SK-N-SH (cell line): ENCODE results near the gene TGM3. TPM values are rescaled to one million over a fixed set of nuclear protein-coding genes. Genes with fewer than 3 reads are reported as not detected.

Experiments
- CTCF ChIA-PET: fragments of 300-600, 350-600 bp; formaldehyde crosslinking; extraction: SDS; loops from one replicate; lab custom pipeline; 2021; lab: Yijun Ruan, JAX
- POLR2A ChIA-PET: fragments of 350-600 bp; sonication (Branson Sonifier 250); formaldehyde crosslinking; extraction: SDS; loops from one replicate; lab custom pipeline; 2020; ENCODE audit warnings: antibody characterized with exemption, inconsistent platforms; lab: Yijun Ruan, JAX
- DNase-seq: peaks from one replicate; pipeline ENCODE4 v3.0.0; 2012
- H2AFZ ChIP-seq: fragments of 200-600 bp; sonication (generic); 2 replicates; pipeline ENCODE4 v1.8.1; 2016; ENCODE audit warnings: antibody characterized with exemption, mild to moderate bottlenecking, low read depth
- H3F3A ChIP-seq: fragments of 200-600 bp; sonication (generic); replicated peaks from 2 replicates; pipeline ENCODE3; 2016; ENCODE audit warnings: antibody characterized with exemption, mild to moderate bottlenecking; ENCODE audit not compliant: insufficient read depth
- H3K27ac ChIP-seq, 2 experiments: fragments of 200-500 bp in 1 of 2; fragments of 200-600 bp in 1 of 2; sonication (Bioruptor generic) in 1 of 2; sonication (generic), shearing (Covaris generic) in 1 of 2; 2 replicates each; pipeline versions ENCODE4 v1.5.1 to v1.6.1; 2014 to 2016; ENCODE audit warnings: low read depth in 2 of 2, inconsistent platforms in 1 of 2, low read length in 1 of 2, mild to moderate bottlenecking in 1 of 2, mixed read lengths in 1 of 2
- H3K27me3 ChIP-seq: fragments of 200-600 bp; sonication (generic), shearing (Covaris generic); 2 replicates; pipeline ENCODE4 v1.6.1; 2016; ENCODE audit warnings: mixed run types; ENCODE audit not compliant: insufficient read depth
- H3K36me3 ChIP-seq, 2 experiments: fragments of 200-500 bp in 1 of 2; fragments of 200-600 bp in 1 of 2; sonication (Bioruptor generic) in 1 of 2; sonication (generic) in 1 of 2; replicated peaks in 1 of 2; 2 replicates each; pipeline versions ENCODE3 to v1.5.1; 2014 to 2016; ENCODE audit warnings: low read length in 1 of 2, mild to moderate bottlenecking in 1 of 2; ENCODE audit not compliant: insufficient read depth in 2 of 2, control insufficient read depth in 1 of 2
- H3K4me1 ChIP-seq, 2 experiments: fragments of 200-500 bp in 1 of 2; fragments of 200-600 bp in 1 of 2; sonication (Bioruptor generic) in 1 of 2; sonication (generic), shearing (Covaris generic) in 1 of 2; 2 replicates each; pipeline versions ENCODE4 v1.5.1 to v1.6.1; 2014 to 2016; ENCODE audit warnings: low read depth in 1 of 2, low read length in 1 of 2, mixed run types in 1 of 2; ENCODE audit not compliant: insufficient read depth in 2 of 2, control insufficient read depth in 1 of 2
- H3K4me2 ChIP-seq: fragments of 200-600 bp; sonication (generic), shearing (Covaris generic); 2 replicates; pipeline ENCODE4 v1.6.1; 2017; ENCODE audit warnings: mixed run types
- H3K4me3 ChIP-seq, 2 experiments: fragments of 200-500 bp in 1 of 2; fragments of 200-600 bp in 1 of 2; sonication (Bioruptor generic) in 1 of 2; sonication (generic), shearing (Covaris generic) in 1 of 2; 2 replicates each; pipeline versions ENCODE4 v1.5.1 to v1.8.1; 2014 to 2016; ENCODE audit warnings: low read depth in 2 of 2, inconsistent platforms in 1 of 2, low read length in 1 of 2, mild to moderate bottlenecking in 1 of 2, mixed read lengths in 1 of 2, moderate library complexity in 1 of 2
- H3K79me2 ChIP-seq: fragments of 200-600 bp; sonication (generic); 2 replicates; pipeline ENCODE4 v1.8.1; 2017; ENCODE audit warnings: mild to moderate bottlenecking; ENCODE audit not compliant: insufficient read depth
- H3K9ac ChIP-seq: fragments of 200-600 bp; sonication (generic); 2 replicates; pipeline ENCODE4 v1.6.1; 2017; ENCODE audit warnings: mixed run types
- H3K9me2 ChIP-seq: fragments of 200-600 bp; sonication (generic); 2 replicates; pipeline ENCODE4 v1.6.1; 2017; ENCODE audit warnings: mixed run types
- H3K9me3 ChIP-seq: fragments of 200-600 bp; sonication (generic); 2 replicates; pipeline ENCODE4 v1.6.1; 2017; ENCODE audit warnings: mixed run types, mild to moderate bottlenecking, moderate library complexity
- H4K20me1 ChIP-seq: fragments of 200-600 bp; sonication (generic); 2 replicates; pipeline ENCODE4 v1.6.1; 2017; ENCODE audit warnings: mild to moderate bottlenecking, mixed run types; ENCODE audit not compliant: insufficient read depth
- EP300 ChIP-seq, 2 experiments: IDR thresholded peaks; 2 replicates each; pipeline versions ENCODE4 v1.4.0 to v1.6.1; 2012; ENCODE audit warnings: borderline replicate concordance in 1 of 2, low read depth in 1 of 2, low read length in 1 of 2
- EZH2phosphoT487 ChIP-seq: fragments of 200-600 bp; sonication (generic); IDR thresholded peaks from 2 replicates; pipeline ENCODE4 v1.6.1; 2017; ENCODE audit warnings: low read depth, mixed run types, mild to moderate bottlenecking, antibody characterized with exemption, moderate library complexity, borderline replicate concordance
- FOSL2 ChIP-seq: IDR thresholded peaks from 2 replicates; pipeline ENCODE4 v1.4.0; 2012; ENCODE audit warnings: low read depth, mild to moderate bottlenecking, moderate library complexity, borderline replicate concordance
- FOXJ3 ChIP-seq: sonication (generic); formaldehyde crosslinking; IDR thresholded peaks from 2 replicates; pipeline ENCODE4 v1.5.1; 2020; ENCODE audit warnings: mild to moderate bottlenecking, missing genetic modification reagents
- FOXM1 ChIP-seq: IDR thresholded peaks from 2 replicates; pipeline ENCODE4 v1.4.0; 2012; ENCODE audit warnings: low read depth, mild to moderate bottlenecking
- GABPA ChIP-seq: IDR thresholded peaks from 2 replicates; pipeline ENCODE4 v1.4.0; 2012; ENCODE audit warnings: low read depth, mild to moderate bottlenecking
- IRF3 ChIP-seq: fragments of 150-350 bp; IDR thresholded peaks from 2 replicates; pipeline ENCODE4 v1.6.1; 2016; ENCODE audit warnings: mild to moderate bottlenecking, low read depth, low read length
- MAX ChIP-seq: IDR thresholded peaks from 2 replicates; pipeline ENCODE4 v1.4.0; 2012; ENCODE audit warnings: low read depth
- MEF2A ChIP-seq: IDR thresholded peaks from 2 replicates; pipeline ENCODE4 v1.4.0; 2012; ENCODE audit warnings: low read depth, borderline replicate concordance
- MXI1 ChIP-seq: IDR thresholded peaks from 2 replicates; pipeline ENCODE4 v1.6.1; 2012; ENCODE audit warnings: mild to moderate bottlenecking, low read depth, low read length, improper control_type of control experiment
- NRF1 ChIP-seq: IDR thresholded peaks from 2 replicates; pipeline ENCODE4 v1.6.1; 2012; ENCODE audit warnings: low read depth, mild to moderate bottlenecking, low read length
- PBX3 ChIP-seq: IDR thresholded peaks from 2 replicates; pipeline ENCODE4; 2012
- RAD21 ChIP-seq: IDR thresholded peaks from 2 replicates; pipeline ENCODE4 v1.6.1; 2012; ENCODE audit warnings: mild to moderate bottlenecking, low read length
- RCOR1 ChIP-seq: fragments of 150-350 bp; IDR thresholded peaks from 2 replicates; pipeline ENCODE4 v1.6.1; 2017; ENCODE audit warnings: antibody characterized with exemption, low read length
- RXRA ChIP-seq: IDR thresholded peaks from 2 replicates; pipeline ENCODE4 v1.4.0; 2012; ENCODE audit warnings: low read depth, mild to moderate bottlenecking, borderline replicate concordance
- SIN3A ChIP-seq: IDR thresholded peaks from 2 replicates; pipeline ENCODE4 v1.6.1; 2012; ENCODE audit warnings: low read depth, mild to moderate bottlenecking, low read length, moderate library complexity, borderline replicate concordance
- SMC3 ChIP-seq: IDR thresholded peaks from 2 replicates; pipeline ENCODE4 v1.6.1; 2012; ENCODE audit warnings: low read depth, low read length, improper control_type of control experiment
- TAF1 ChIP-seq: IDR thresholded peaks from 2 replicates; pipeline ENCODE4 v1.6.1; 2012; ENCODE audit warnings: low read depth, mild to moderate bottlenecking, low read length, moderate library complexity, borderline replicate concordance
- USF1 ChIP-seq: IDR thresholded peaks from 2 replicates; pipeline ENCODE4 v1.4.0; 2012; ENCODE audit warnings: low read depth, borderline replicate concordance
- USF2 ChIP-seq: fragments of 150-350 bp; IDR thresholded peaks from 2 replicates; pipeline ENCODE4 v1.6.1; 2017; ENCODE audit warnings: antibody characterized with exemption, low read length, low read depth, borderline replicate concordance
- YY1 ChIP-seq: IDR thresholded peaks from 2 replicates; pipeline ENCODE4 v1.4.0; 2012; ENCODE audit warnings: low read depth, mild to moderate bottlenecking
- ZBTB33 ChIP-seq: IDR thresholded peaks from 2 replicates; pipeline ENCODE4 v1.4.0; 2012; ENCODE audit warnings: low read depth, borderline replicate concordance
- WGBS: methylation state at CpG from one replicate; pipeline ENCODE4 v1.1.6; 2017; ENCODE audit warnings: low lambda C conversion rate; 5-methylcytosine and 5-hydroxymethylcytosine counted together
- polyA plus RNA-seq, 3 experiments: library from polyadenylated mRNA; depleted of rRNA; stranded (reverse); fragments of >200 nt; gene quantifications; 2 replicates each; pipeline ENCODE4 v1.2.3, GENCODE V29; 2012

TGM3 gene
- polyA plus RNA-seq, 1 of the 3 experiments (the other 2 are of a cell fraction): not detected

GRCh38 chr20:2305479-2305878, 9.7 kb downstream of the TGM3 start:
- Histone ChIP-seq H3F3A (no peaks in the 10 kb centered on the region), H3K27ac (no peak overlapping the region), H3K79me2 (no peaks in the 10 kb centered on the region), H3K9me3 (no peaks in the 10 kb centered on the region)
- POLR2A ChIA-PET: no interaction called here
- TF ChIP-seq MEF2A: no peak
- TF ChIP-seq ZBTB33: no peak
- no peak for TF ChIP-seq FOXM1
- no peak for TF ChIP-seq NRF1
- no peak for TF ChIP-seq SMC3
- TF ChIP-seq RXRA: no peak
- no peak for TF ChIP-seq TAF1
- no peak for TF ChIP-seq FOXJ3 (CRISPR knock-in tag)
- no peak for TF ChIP-seq FOSL2
- no peak for TF ChIP-seq EZH2phosphoT487
- TF ChIP-seq MXI1: no peak
- no peak for TF ChIP-seq SIN3A
- TF ChIP-seq, all 33 proteins: peak for 0
- WGBS: 47% methylated on average over 7 of the region's 9 CpGs
- H4K20me1 ChIP-seq: no peaks in the 10 kb centered on the region
- H3K4me3 ChIP-seq: no peak overlapping the region
- H3K9ac ChIP-seq: no peak overlapping the region
- H3K4me2 ChIP-seq: no peak overlapping the region
- H3K9me2 ChIP-seq: no peaks in the 10 kb centered on the region
- no peaks in the 10 kb centered on the region for H3K4me1 ChIP-seq
- H2AFZ ChIP-seq: no peak overlapping the region
- no peak for DNase-seq
- peaks cover 6% of the 10 kb centered on the region; the same call in 1 of the 2 replicates for H3K27me3 ChIP-seq
- CTCF ChIA-PET: no interaction called here
- H3K36me3 ChIP-seq: no peaks in the 10 kb centered on the region

GRCh38 chr20:2305946-2306345, 10.1 kb downstream of the TGM3 start:
- POLR2A ChIA-PET: no interaction called here

More at GRCh38 chr20:2305946-2306345, 10.1 kb downstream of the TGM3 start:
- Histone ChIP-seq H3K79me2 (no peaks in the 10 kb centered on the region), H3K4me3 (no peak overlapping the region), H4K20me1 (no peaks in the 10 kb centered on the region), H3K4me2 (no peak overlapping the region), H3K27ac (no peak overlapping the region), H3K27me3 (peaks cover 6% of the 10 kb centered on the region; the same call in 1 of the 2 replicates), H3K9me2 (no peaks in the 10 kb centered on the region), H3K9me3 (no peaks in the 10 kb centered on the region), H3K36me3 (no peaks in the 10 kb centered on the region), H2AFZ (no peak overlapping the region), H3F3A (no peaks in the 10 kb centered on the region), H3K4me1 (no peaks in the 10 kb centered on the region), H3K9ac (no peak overlapping the region)
- DNase-seq: no peak
- TF ChIP-seq EZH2phosphoT487: no peak
- TF ChIP-seq TAF1: no peak
- TF ChIP-seq MAX: no peak
- no peak for TF ChIP-seq PBX3
- no peak for TF ChIP-seq RAD21
- no peak for TF ChIP-seq USF1
- TF ChIP-seq RCOR1: no peak
- no peak for TF ChIP-seq YY1
- TF ChIP-seq NRF1: no peak
- no peak for TF ChIP-seq MEF2A
- no peak for TF ChIP-seq GABPA
- TF ChIP-seq EP300 (IDR thresholded peaks at IDR 0.05; ENCODE audit: borderline replicate concordance in 1 of 2, low read depth in 1 of 2, low read length in 1 of 2): no peak
- TF ChIP-seq FOSL2: no peak
- no peak for TF ChIP-seq IRF3
- no peak for TF ChIP-seq USF2
- no peak for TF ChIP-seq RXRA
- 38% methylated on average over 2 of the region's 2 CpGs for WGBS
- CTCF ChIA-PET: no interaction called here
